ENCODE results near the gene FBXW4. TPM values are rescaled to one million over a fixed set of nuclear protein-coding genes. Genes with fewer than 3 reads are reported as not detected.

FBXW4 gene
- total RNA-seq, 6 experiments from 2014 or later, result 15.1 to 29.5 (median 25.6) TPM

GRCh38 chr10:101563497-101564040 lies 131.4 kb downstream of the FBXW4 start:
- 60% methylated on average over 9 of the region's 11 CpGs for WGBS (ENCODE audit: insufficient coverage, low coverage, low lambda C conversion rate, missing lambda C conversion rate)
- Histone ChIP-seq H3K36me3 (no peaks in the 10 kb centered on the region), H3K4me1 (no peaks in the 10 kb centered on the region), H3K27ac (no peak overlapping the region), H3K9me3 (no peaks in the 10 kb centered on the region), H3K27me3 (peaks cover 0 to 4% of the 10 kb centered on the region in 2 donors), H3K4me3 (no peak overlapping the region)
- ATAC-seq (no peak), DNase-seq (no peak)
- TF ChIP-seq CTCF (IDR thresholded peaks at IDR 0.05), result no peak
- intact Hi-C loops (cut with DNase I), result loop anchor here (10.0 kb wide), 1 partner anchor 269 kb away; no protein-coding TSS in a partner anchor

- Histone ChIP-seq H3K4me3 (no peak overlapping the region), H3K4me1 (no peaks in the 10 kb centered on the region), H3K36me3 (no peaks in the 10 kb centered on the region), H3K27ac (no peak overlapping the region), H3K27me3 (peaks cover 0 to 4% of the 10 kb centered on the region in 2 donors), H3K9me3 (no peaks in the 10 kb centered on the region)
- DNase-seq (no peak), ATAC-seq (no peak)
- WGBS (ENCODE audit: insufficient coverage, low coverage, low lambda C conversion rate, missing lambda C conversion rate), result 61% methylated on average over 2 of the region's 3 CpGs
- TF ChIP-seq CTCF (IDR thresholded peaks at IDR 0.05) (no peak), POLR2A (IDR thresholded peaks at IDR 0.05) (no peak)
- intact Hi-C loops (cut with DNase I), result loop anchor here (10.0 kb wide), 1 partner anchor 268 kb away; no protein-coding TSS in a partner anchor
Measured at GRCh38 chr10:101563007-101563406, 132.0 kb downstream of the FBXW4 start.

- TF ChIP-seq CTCF (IDR thresholded peaks at IDR 0.05), result no peak
- TF ChIP-seq POLR2A (IDR thresholded peaks at IDR 0.05), result no peak
- no peaks in the 10 kb centered on the region for H3K9me3 ChIP-seq
- H3K4me3 ChIP-seq, result no peak overlapping the region
- peaks cover 0 to 4% of the 10 kb centered on the region in 2 donors for H3K27me3 ChIP-seq
- ATAC-seq (no peak), DNase-seq (no peak)
- WGBS (ENCODE audit: insufficient coverage, low coverage, low lambda C conversion rate, missing lambda C conversion rate), result 77% methylated on average over 3 of the region's 5 CpGs
- intact Hi-C loops (cut with DNase I), result loop anchor here (10.0 kb wide), 1 partner anchor 267 kb away; no protein-coding TSS in a partner anchor
- no peaks in the 10 kb centered on the region for H3K4me1 ChIP-seq
- H3K27ac ChIP-seq, result no peak overlapping the region
- H3K36me3 ChIP-seq, result no peaks in the 10 kb centered on the region
Measured at GRCh38 chr10:101562231-101562630, 132.7 kb downstream of the FBXW4 start.

GRCh38 chr10:101561068-101561915 lies 133.7 kb downstream of the FBXW4 start:
- intact Hi-C loops (cut with DNase I), result loop anchor here (10.0 kb wide), 1 partner anchor 266 kb away; no protein-coding TSS in a partner anchor
- no peak overlapping the region for H3K27ac ChIP-seq
- ATAC-seq (no peak), DNase-seq (no peak)
- no peaks in the 10 kb centered on the region for H3K4me1 ChIP-seq
- no peak overlapping the region for H3K4me3 ChIP-seq
- H3K27me3 ChIP-seq, result peaks cover 0 to under 1% of the 10 kb centered on the region in 2 donors
- 72% methylated on average over 5 of the region's 15 CpGs for WGBS (ENCODE audit: insufficient coverage, low coverage, low lambda C conversion rate, missing lambda C conversion rate)
- no peaks in the 10 kb centered on the region for H3K9me3 ChIP-seq
- TF ChIP-seq CTCF (IDR thresholded peaks at IDR 0.05) (no peak), POLR2A (IDR thresholded peaks at IDR 0.05) (no peak)
- no peaks in the 10 kb centered on the region for H3K36me3 ChIP-seq

Small RNA genes lying within 50 kb of the gene (microRNA-seq; reads per million reads assigned to microRNA genes)
- gene MIR3158-1 (0 reads per million in 2 donors), gene MIR3158-2 (0 reads per million in 2 donors)

Small RNA genes lying within 50 kb of the gene (small RNA-seq; reads per million reads assigned to genes)
- gene MIR3158-1, result 0 reads per million in 2 experiments
- 0 reads per million in 2 experiments for gene RNU6-1165P

Other genes with a start within 250 kb of the FBXW4 start
- 10 to 100 TPM in 4 of 6 experiments, 1 to 10 TPM in 2; 8.4 to 15.5 (median 13.2) TPM for gene POLL, start 106.9 kb downstream of the FBXW4 start, total RNA-seq
- 1 to 10 TPM; 2.2 to 4.3 (median 3.5) TPM for gene DPCD, start 106.8 kb downstream of the FBXW4 start, total RNA-seq
- gene FGF8, start 80.9 kb upstream of the FBXW4 start, total RNA-seq, result not detected
- gene NPM3, start 88.3 kb upstream of the FBXW4 start, total RNA-seq, result 10 to 100 TPM in 3 of 6 experiments, 1 to 10 TPM in 3; 4.7 to 31.8 (median 8.6) TPM
- 10 to 100 TPM; 34.7 to 52.2 (median 36.7) TPM for gene OGA, start 123.3 kb upstream of the FBXW4 start, total RNA-seq
- 1 to 10 TPM in 5 of 6 experiments, under 1 TPM in 1; 0.53 to 1.9 (median 1.1) TPM for gene KCNIP2, start 148.6 kb upstream of the FBXW4 start, total RNA-seq

Measured in right lobe of liver (tissue), 6 donors.